ENCODE data around the gene AKAP5. TPM values are rescaled to one million over a fixed set of nuclear protein-coding genes. Genes with fewer than 3 reads are reported as not detected.

AKAP5 gene
- total RNA-seq, 3 donors from 2014 or later: 0.96 to 1.2 (median 0.98) TPM

- H3K27ac ChIP-seq: peak overlapping the region; percentile 77 to 83
- intact Hi-C loops (cut with DNase I; ENCODE audit: low total_unique reads): no loop called here
- no peaks in the 10 kb centered on the region for H3K27me3 ChIP-seq
- no peaks in the 10 kb centered on the region for H3K4me1 ChIP-seq
- no peak overlapping the region for H3K4me3 ChIP-seq
- peak in 1 of 2 donors; percentile 54 for DNase-seq (ENCODE audit: low spot score in 2 of 2)
- TF ChIP-seq CTCF (IDR thresholded peaks at IDR 0.05): no peak
- no peak for TF ChIP-seq POLR2AphosphoS5 (IDR thresholded peaks at IDR 0.05)
- no peak for TF ChIP-seq POLR2A (IDR thresholded peaks at IDR 0.05)
- no peaks in the 10 kb centered on the region for H3K9me3 ChIP-seq
- no peaks in the 10 kb centered on the region for H3K36me3 ChIP-seq
Observed at GRCh38 chr14:64444984-64445845, 20.1 kb upstream of the AKAP5 start.

- TF ChIP-seq POLR2A (IDR thresholded peaks at IDR 0.05) (no peak), CTCF (IDR thresholded peaks at IDR 0.05) (no peak), POLR2AphosphoS5 (IDR thresholded peaks at IDR 0.05) (no peak)
- H3K36me3 ChIP-seq: no peaks in the 10 kb centered on the region
- no peak overlapping the region for H3K27ac ChIP-seq
- H3K9me3 ChIP-seq: no peaks in the 10 kb centered on the region
- H3K27me3 ChIP-seq: no peaks in the 10 kb centered on the region
- DNase-seq (ENCODE audit: low spot score in 2 of 2): no peak
- no peaks in the 10 kb centered on the region for H3K4me1 ChIP-seq
- intact Hi-C loops (cut with DNase I; ENCODE audit: low total_unique reads): no loop called here
- H3K4me3 ChIP-seq: no peak overlapping the region
Observed at GRCh38 chr14:64447876-64448670, 17.2 kb upstream of the AKAP5 start.

- no peak overlapping the region for H3K4me3 ChIP-seq
- intact Hi-C loops (cut with DNase I; ENCODE audit: low total_unique reads): no loop called here
- no peak overlapping the region for H3K27ac ChIP-seq
- H3K27me3 ChIP-seq: no peaks in the 10 kb centered on the region
- H3K4me1 ChIP-seq: no peaks in the 10 kb centered on the region
- H3K36me3 ChIP-seq: no peaks in the 10 kb centered on the region
- TF ChIP-seq POLR2A (IDR thresholded peaks at IDR 0.05): no peak
- TF ChIP-seq CTCF (IDR thresholded peaks at IDR 0.05): no peak
- no peak for TF ChIP-seq POLR2AphosphoS5 (IDR thresholded peaks at IDR 0.05)
- no peak for DNase-seq (ENCODE audit: low spot score in 2 of 2)
- H3K9me3 ChIP-seq: no peaks in the 10 kb centered on the region
Observed at GRCh38 chr14:64450255-64450654, 15.0 kb upstream of the AKAP5 start.

GRCh38 chr14:64454671-64455070 is 10.6 kb upstream of the AKAP5 start:
- intact Hi-C loops (cut with DNase I; ENCODE audit: low total_unique reads): no loop called here
- DNase-seq (ENCODE audit: low spot score in 2 of 2): no peak
- no peaks in the 10 kb centered on the region for H3K4me1 ChIP-seq
- TF ChIP-seq CTCF (IDR thresholded peaks at IDR 0.05): no peak
- TF ChIP-seq POLR2AphosphoS5 (IDR thresholded peaks at IDR 0.05): no peak
- no peak for TF ChIP-seq POLR2A (IDR thresholded peaks at IDR 0.05)
- H3K27ac ChIP-seq: no peak overlapping the region
- H3K36me3 ChIP-seq: no peaks in the 10 kb centered on the region
- H3K9me3 ChIP-seq: no peaks in the 10 kb centered on the region
- H3K4me3 ChIP-seq: no peak overlapping the region
- H3K27me3 ChIP-seq: no peaks in the 10 kb centered on the region
